HepG2 (cell line): ENCODE data around the gene TEX35. TPM values are rescaled to one million over a fixed set of nuclear protein-coding genes. Genes with fewer than 3 reads are reported as not detected.

Experiments used
- ATAC-seq: fragments of 200-7000 bp; cut with Tn5 transposase; 3 replicates; pipeline ENCODE4 v1.9.1; 2020; ENCODE audit warnings: mild to moderate bottlenecking, moderate library complexity
- BruUV-seq: library from RNA; stranded (reverse); fragments of 400-500 nt; replicated peaks from 2 replicates; lab custom pipeline; 2021; lab: Mats Ljungman, UMichigan
- CTCF ChIA-PET: fragments of 300-600 bp; formaldehyde crosslinking; extraction: SDS; loops from one replicate; lab custom pipeline; 2021; ENCODE audit warnings: low total read pairs, inconsistent platforms, low intra/inter-chr PET ratio; lab: Yijun Ruan, JAX
- POLR2A ChIA-PET: fragments of 350-600 bp; sonication (Branson Sonifier 250); formaldehyde crosslinking; loops from one replicate; lab custom pipeline; 2020; ENCODE audit warnings: antibody characterized with exemption, inconsistent platforms; lab: Yijun Ruan, JAX
- DNase-seq: peaks from one replicate; pipeline ENCODE4 v3.0.0-alpha.2; 2015; ENCODE audit warnings: low spot score
- FAIRE-seq: peaks from 3 replicates; lab custom pipeline; 2011; peaks lifted over from hg19 to GRCh38; lab: Jason Lieb, UNC
- H2AFZ ChIP-seq: one replicate; pipeline ENCODE4 v1.6.1; 2011; ENCODE audit warnings: low read length, inconsistent platforms
- H3K27ac ChIP-seq: fragments of 300-600 bp; 3 replicates; pipeline ENCODE4 v1.8.0; 2011; ENCODE audit warnings: mixed run types, mild to moderate bottlenecking, mixed read lengths, low read length, inconsistent platforms; ENCODE audit not compliant: insufficient read depth; ENCODE audit errors: extremely low read length
- H3K27me3 ChIP-seq, 2 experiments: fragments of 200-600 bp in 1 of 2; 2 replicates in 1 of 2; 3 replicates in 1 of 2; pipeline versions ENCODE4 v1.6.0 to v1.8.0; 2011; ENCODE audit warnings: low read length in 2 of 2, mild to moderate bottlenecking in 2 of 2, moderate library complexity in 2 of 2, inconsistent platforms in 1 of 2; ENCODE audit not compliant: insufficient read depth in 2 of 2, control insufficient read depth in 1 of 2
- H3K36me3 ChIP-seq, 2 experiments: fragments of 200-600 bp in 1 of 2; replicated peaks in 1 of 2; 2 replicates in 1 of 2; 3 replicates in 1 of 2; pipeline versions ENCODE4 v1.5.1 to v1.8.0; 2011; ENCODE audit warnings: low read length in 2 of 2, inconsistent platforms in 1 of 2; ENCODE audit not compliant: insufficient read depth in 2 of 2, control insufficient read depth in 1 of 2
- H3K4me1 ChIP-seq: 2 replicates; pipeline ENCODE4 v1.5.1; 2012; ENCODE audit warnings: low read length, inconsistent platforms; ENCODE audit not compliant: insufficient read depth
- H3K4me2 ChIP-seq: 2 replicates; pipeline ENCODE4 v1.6.0; 2011; ENCODE audit warnings: low read depth, low read length, inconsistent platforms
- H3K4me3 ChIP-seq, 3 experiments: fragments of 200-600 bp in 1 of 3; sonication (generic), shearing (Covaris generic) in 1 of 3; replicated peaks in 1 of 3; 2 replicates each; pipeline ENCODE4 v1.5.1; 2011 to 2016; ENCODE audit warnings: low read length in 3 of 3, inconsistent platforms in 2 of 3, low read depth in 2 of 3, mild to moderate bottlenecking in 2 of 3, control low read depth in 1 of 3, mixed read lengths in 1 of 3; ENCODE audit not compliant: insufficient read depth in 1 of 3
- H3K79me2 ChIP-seq: one replicate; pipeline ENCODE4 v1.6.1; 2011; ENCODE audit warnings: low read length, inconsistent platforms; ENCODE audit not compliant: insufficient read depth
- H3K9ac ChIP-seq: 2 replicates; pipeline ENCODE4 v1.6.0; 2011; ENCODE audit warnings: mild to moderate bottlenecking, low read depth, low read length, inconsistent platforms; ENCODE audit not compliant: insufficient read depth
- H3K9me3 ChIP-seq: 2 replicates; pipeline ENCODE4 v1.5.1; 2012; ENCODE audit warnings: mild to moderate bottlenecking, low read length
- H4K20me1 ChIP-seq: 2 replicates; pipeline ENCODE4 v1.6.0; 2011; ENCODE audit warnings: inconsistent platforms, mild to moderate bottlenecking, low read length, moderate library complexity; ENCODE audit not compliant: insufficient read depth
- DRAP1 ChIP-seq: IDR thresholded peaks from 2 replicates; pipeline ENCODE4 v1.6.1; 2016; ENCODE audit warnings: missing genetic modification reagents, missing compliant biosample characterization
- ETV5 ChIP-seq: IDR thresholded peaks from 2 replicates; pipeline ENCODE4 v1.6.1; 2018; ENCODE audit warnings: missing biosample characterization, missing genetic modification reagents, inconsistent platforms, borderline replicate concordance
- HMG20B ChIP-seq: conservative IDR thresholded peaks from 2 replicates; pipeline ENCODE4 v1.6.1; 2016; ENCODE audit warnings: missing genetic modification reagents, missing compliant biosample characterization
- HNF1B ChIP-seq: sonication (generic); formaldehyde crosslinking; IDR thresholded peaks from 2 replicates; pipeline ENCODE4 v1.5.1; 2020; ENCODE audit warnings: mild to moderate bottlenecking, moderate library complexity, missing genetic modification reagents
- KLF12 ChIP-seq: sonication (generic); formaldehyde crosslinking; IDR thresholded peaks from 2 replicates; pipeline ENCODE4 v1.4.0; 2020; ENCODE audit warnings: missing genetic modification reagents, borderline replicate concordance
- TERF1 ChIP-seq: sonication (generic); formaldehyde crosslinking; IDR thresholded peaks from 2 replicates; pipeline ENCODE4 v1.8.0; 2022; ENCODE audit warnings: mild to moderate bottlenecking, missing genetic modification reagents, moderate library complexity
- ZNF746 ChIP-seq: sonication (generic); formaldehyde crosslinking; IDR thresholded peaks from 2 replicates; pipeline ENCODE4 v1.8.0; 2022; ENCODE audit warnings: mild to moderate bottlenecking, missing genetic modification reagents
- WGBS: methylation state at CpG from one replicate; pipeline ENCODE4 v1.1.6; 2017; ENCODE audit warnings: low lambda C conversion rate; 5-methylcytosine and 5-hydroxymethylcytosine counted together
- in situ Hi-C: cut with HindIII; loops from 2 replicates; pipeline ENCODE4 v1.10.0; 2017; ENCODE audit warnings: low pct_unique_long_range_greater_than_20kb; ENCODE audit not compliant: extremely low pct_ligation_motif_present
- intact Hi-C: fragments of 100-400 bp; cut with micrococcal nuclease; formaldehyde crosslinking; loops from one replicate; pipeline ENCODE4 v1.10.0; 2022; ENCODE audit not compliant: unreplicated experiment
- polyA plus RNA-seq, 8 experiments: library from polyadenylated mRNA; depleted of rRNA in 3 of 8; stranded (reverse) in 7 of 8; unstranded in 1 of 8; fragments of >200 nt; fragmentation: Illumina TruSeq in 4 of 8; extraction: Trizol in 4 of 8; gene quantifications; 2 replicates each; pipeline versions ENCODE4 v1.2.1 to v1.2.3, GENCODE V29; 2011 to 2016; ENCODE audit warnings: low read depth in 4 of 8, missing spikeins in 1 of 8, mixed read lengths in 1 of 8; ENCODE audit not compliant: insufficient read depth in 1 of 8
- total RNA-seq, 5 experiments: library from RNA; depleted of rRNA; stranded (reverse); fragments of >200 nt; fragmentation: Illumina TruSeq; extraction: Trizol; gene quantifications; 2 replicates each; pipeline ENCODE4 v1.2.3, GENCODE V29; 2016; ENCODE audit warnings: low read depth in 1 of 5

TEX35 gene
- total and polyA plus RNA-seq, 2 of the 13 experiments (the other 11 are each of a cell fraction or from before 2014, with no cell fraction given) = not detected

GRCh38 chr1:178528953-178529335, 16.0 kb downstream of the TEX35 start:
- H2AFZ ChIP-seq = no peak overlapping the region
- no TSS peak for BruUV-seq
- H3K4me2 ChIP-seq = peak overlapping the region; percentile 58; the same call in 1 of the 2 replicates
- in situ Hi-C loops = no loop called here
- TF ChIP-seq ZNF746 (CRISPR knock-in tag) = no peak
- TF ChIP-seq HMG20B (CRISPR knock-in tag) = no peak
- TF ChIP-seq TERF1 = no peak
- TF ChIP-seq DRAP1 = no peak
- TF ChIP-seq HNF1B = no peak
- TF ChIP-seq ETV5 (CRISPR knock-in tag) = no peak
- no peak for TF ChIP-seq KLF12 (CRISPR knock-in tag)
- POLR2A ChIA-PET = interaction anchor here (1.4 kb wide), 1 partner anchor 13 kb away, joined by 6 read pairs; no protein-coding TSS in a partner anchor
- no peak; the same call in 2 of the 3 replicates for ATAC-seq
- no peak for DNase-seq
- H4K20me1 ChIP-seq = no peaks in the 10 kb centered on the region
- no peak overlapping the region for H3K9ac ChIP-seq
- no peaks in the 10 kb centered on the region for H3K36me3 ChIP-seq
- peaks cover 0 to 10% of the 10 kb centered on the region in 2 experiments; a peak in 2 of 5 replicates for H3K27me3 ChIP-seq
- 65% methylated on average over 4 of the region's 4 CpGs for WGBS
- H3K79me2 ChIP-seq = no peaks in the 10 kb centered on the region
- H3K27ac ChIP-seq = no peak overlapping the region
- intact Hi-C loops = loop anchor here (2.0 kb wide), 1 partner anchor 218 kb away; no protein-coding TSS in a partner anchor
- CTCF ChIA-PET = no interaction called here
- H3K9me3 ChIP-seq = no peaks in the 10 kb centered on the region
- peaks cover 45% of the 10 kb centered on the region for H3K4me1 ChIP-seq
- FAIRE-seq = no peak
- no peak overlapping the region for H3K4me3 ChIP-seq
